ENCODE measurements around the gene IGFALS.

IGFALS gene

GRCh38 chr16:1766231-1766630 is 27.3 kb downstream of the IGFALS start:
- H3K4me3 ChIP-seq (ENCODE audit: low read length): no peak overlapping the region
- H3K9ac ChIP-seq (ENCODE audit: low read length): no peak overlapping the region
- no peaks in the 10 kb centered on the region for H3K9me3 ChIP-seq (replicated peaks; ENCODE audit: insufficient read depth, low read length)
- H3K27ac ChIP-seq (ENCODE audit: low read length): no peak overlapping the region
- no peaks in the 10 kb centered on the region for H3K36me3 ChIP-seq (replicated peaks; ENCODE audit: insufficient read depth, low read length)
- no peak overlapping the region for H2AFZ ChIP-seq (ENCODE audit: low read length)
- H3K9me2 ChIP-seq (replicated peaks; ENCODE audit: insufficient read depth, low read length): no peaks in the 10 kb centered on the region
- H3K79me2 ChIP-seq (ENCODE audit: low read length): peaks cover 4% of the 10 kb centered on the region
- no peaks in the 10 kb centered on the region for H3K4me1 ChIP-seq (ENCODE audit: low read length)
- no peaks in the 10 kb centered on the region for H4K20me1 ChIP-seq (ENCODE audit: insufficient read depth, low read length)
- no peaks in the 10 kb centered on the region for H3F3A ChIP-seq (ENCODE audit: insufficient read depth, low read length)
- no peak for DNase-seq
- TF ChIP-seq CTCF (IDR thresholded peaks at IDR 0.05; ENCODE audit: low read length): no peak
- TF ChIP-seq EZH2 (optimal IDR thresholded peaks at IDR 0.05; ENCODE audit: low read depth, low read length): no peak
- TF ChIP-seq EZH2phosphoT487 (IDR thresholded peaks at IDR 0.05; ENCODE audit: low read length): no peak
- no peak overlapping the region for H3K4me2 ChIP-seq (ENCODE audit: low read depth, low read length)
- no peaks in the 10 kb centered on the region for H3K27me3 ChIP-seq (replicated peaks; ENCODE audit: insufficient read depth, low read length)

GRCh38 chr16:1765826-1766225 is 27.7 kb downstream of the IGFALS start:
- H4K20me1 ChIP-seq (ENCODE audit: insufficient read depth, low read length): no peaks in the 10 kb centered on the region
- H3K9me2 ChIP-seq (replicated peaks; ENCODE audit: insufficient read depth, low read length): no peaks in the 10 kb centered on the region
- peaks cover 2% of the 10 kb centered on the region for H3K79me2 ChIP-seq (ENCODE audit: low read length)
- no peaks in the 10 kb centered on the region for H3K27me3 ChIP-seq (replicated peaks; ENCODE audit: insufficient read depth, low read length)
- no peaks in the 10 kb centered on the region for H3K9me3 ChIP-seq (replicated peaks; ENCODE audit: insufficient read depth, low read length)
- TF ChIP-seq EZH2 (optimal IDR thresholded peaks at IDR 0.05; ENCODE audit: low read depth, low read length): no peak
- no peak overlapping the region for H3K4me3 ChIP-seq (ENCODE audit: low read length)
- H3F3A ChIP-seq (ENCODE audit: insufficient read depth, low read length): no peaks in the 10 kb centered on the region
- no peaks in the 10 kb centered on the region for H3K36me3 ChIP-seq (replicated peaks; ENCODE audit: insufficient read depth, low read length)
- H3K9ac ChIP-seq (ENCODE audit: low read length): no peak overlapping the region
- no peaks in the 10 kb centered on the region for H3K4me1 ChIP-seq (ENCODE audit: low read length)
- no peak overlapping the region for H2AFZ ChIP-seq (ENCODE audit: low read length)
- H3K27ac ChIP-seq (ENCODE audit: low read length): no peak overlapping the region
- no peak overlapping the region for H3K4me2 ChIP-seq (ENCODE audit: low read depth, low read length)
- DNase-seq: no peak

GRCh38 chr16:1764971-1765370 is 28.5 kb downstream of the IGFALS start:
- H3K27ac ChIP-seq (ENCODE audit: low read length): no peak overlapping the region
- H3F3A ChIP-seq (ENCODE audit: insufficient read depth, low read length): no peaks in the 10 kb centered on the region
- no peak overlapping the region for H3K4me3 ChIP-seq (ENCODE audit: low read length)
- no peaks in the 10 kb centered on the region for H4K20me1 ChIP-seq (ENCODE audit: insufficient read depth, low read length)
- H3K79me2 ChIP-seq (ENCODE audit: low read length): no peaks in the 10 kb centered on the region
- no peaks in the 10 kb centered on the region for H3K9me2 ChIP-seq (replicated peaks; ENCODE audit: insufficient read depth, low read length)
- no peak overlapping the region for H3K4me2 ChIP-seq (ENCODE audit: low read depth, low read length)
- no peaks in the 10 kb centered on the region for H3K27me3 ChIP-seq (replicated peaks; ENCODE audit: insufficient read depth, low read length)
- no peak overlapping the region for H3K9ac ChIP-seq (ENCODE audit: low read length)
- TF ChIP-seq CTCF (IDR thresholded peaks at IDR 0.05; ENCODE audit: low read length): no peak
- no peak for TF ChIP-seq EZH2 (optimal IDR thresholded peaks at IDR 0.05; ENCODE audit: low read depth, low read length)
- TF ChIP-seq EZH2phosphoT487 (IDR thresholded peaks at IDR 0.05; ENCODE audit: low read length): no peak
- DNase-seq: no peak
- no peak overlapping the region for H2AFZ ChIP-seq (ENCODE audit: low read length)
- no peaks in the 10 kb centered on the region for H3K36me3 ChIP-seq (replicated peaks; ENCODE audit: insufficient read depth, low read length)
- H3K4me1 ChIP-seq (ENCODE audit: low read length): no peaks in the 10 kb centered on the region
- H3K9me3 ChIP-seq (replicated peaks; ENCODE audit: insufficient read depth, low read length): no peaks in the 10 kb centered on the region

GRCh38 chr16:1763521-1764511 is 29.7 kb downstream of the IGFALS start:
- H3K9ac ChIP-seq (ENCODE audit: low read length): no peak overlapping the region
- no peaks in the 10 kb centered on the region for H3K9me2 ChIP-seq (replicated peaks; ENCODE audit: insufficient read depth, low read length)
- H3K79me2 ChIP-seq (ENCODE audit: low read length): no peaks in the 10 kb centered on the region
- no peaks in the 10 kb centered on the region for H3F3A ChIP-seq (ENCODE audit: insufficient read depth, low read length)
- TF ChIP-seq EZH2phosphoT487 (IDR thresholded peaks at IDR 0.05; ENCODE audit: low read length) (no peak), EZH2 (optimal IDR thresholded peaks at IDR 0.05; ENCODE audit: low read depth, low read length) (no peak), CTCF (IDR thresholded peaks at IDR 0.05; ENCODE audit: low read length) (no peak)
- no peaks in the 10 kb centered on the region for H3K36me3 ChIP-seq (replicated peaks; ENCODE audit: insufficient read depth, low read length)
- H4K20me1 ChIP-seq (ENCODE audit: insufficient read depth, low read length): no peaks in the 10 kb centered on the region
- no peaks in the 10 kb centered on the region for H3K9me3 ChIP-seq (replicated peaks; ENCODE audit: insufficient read depth, low read length)
- no peaks in the 10 kb centered on the region for H3K4me1 ChIP-seq (ENCODE audit: low read length)
- no peak overlapping the region for H3K4me2 ChIP-seq (ENCODE audit: low read depth, low read length)
- H3K4me3 ChIP-seq (ENCODE audit: low read length): no peak overlapping the region
- no peaks in the 10 kb centered on the region for H3K27me3 ChIP-seq (replicated peaks; ENCODE audit: insufficient read depth, low read length)
- no peak overlapping the region for H3K27ac ChIP-seq (ENCODE audit: low read length)
- no peak for DNase-seq
- H2AFZ ChIP-seq (ENCODE audit: low read length): no peak overlapping the region

Data from MM.1S (cell line).